Sigmoid colon (tissue), 7 donors: Measurements from ENCODE around the gene MDM4. TPM values are rescaled to one million over a fixed set of nuclear protein-coding genes. Genes with fewer than 3 reads are reported as not detected.

ENCODE experiments used
- DNase-seq: peaks from one replicate; pipeline ENCODE4 v3.0.0-alpha.2; 2019
- H3K27ac ChIP-seq, 4 donors: fragments of 200-600 bp; sonication (generic); one replicate each; pipeline ENCODE4 v1.5.1; 2016 to 2019; ENCODE audit warnings: mild to moderate bottlenecking in 1 of 4
- H3K27me3 ChIP-seq, 3 donors: fragments of 200-600 bp; sonication (generic); one replicate each; pipeline ENCODE4 v1.5.1; 2019; ENCODE audit warnings: mild to moderate bottlenecking in 1 of 3
- H3K36me3 ChIP-seq, 4 donors: fragments of 200-600 bp; sonication (generic); one replicate each; pipeline ENCODE4 v1.5.1; 2016 to 2019
- H3K4me1 ChIP-seq, 4 donors: fragments of 200-600 bp; sonication (generic); one replicate each; pipeline ENCODE4 v1.5.1; 2017 to 2019
- H3K4me3 ChIP-seq, 4 donors: fragments of 200-600 bp; sonication (generic); one replicate each; pipeline ENCODE4 v1.5.1; 2017 to 2019; ENCODE audit warnings: mild to moderate bottlenecking in 2 of 4, moderate library complexity in 1 of 4
- H3K9me3 ChIP-seq, 4 donors: fragments of 200-600 bp in 3 of 4; sonication (generic) in 3 of 4; one replicate each; pipeline versions ENCODE4 v1.5.1 to v1.6.1; 2013 to 2019
- CTCF ChIP-seq, 4 experiments: fragments of 450-650 bp in 3 of 4; fragments of 200-600 bp in 1 of 4; IDR thresholded peaks; one replicate each; pipeline ENCODE4 v1.5.1; 2016 to 2019; ENCODE audit warnings: antibody characterized with exemption in 4 of 4, mild to moderate bottlenecking in 3 of 4, moderate library complexity in 2 of 4
- EP300 ChIP-seq, 4 donors: sonication (generic); formaldehyde crosslinking; IDR thresholded peaks; one replicate each; pipeline ENCODE4 v1.6.1; 2017; ENCODE audit warnings: antibody characterized with exemption in 4 of 4
- POLR2A ChIP-seq, 2 donors: fragments of 450-650 bp; IDR thresholded peaks; one replicate each; pipeline ENCODE4 v1.6.1; 2016; ENCODE audit warnings: antibody characterized with exemption in 2 of 2, mild to moderate bottlenecking in 2 of 2, moderate library complexity in 2 of 2
- POLR2AphosphoS5 ChIP-seq, 4 donors: sonication (generic); formaldehyde crosslinking; IDR thresholded peaks; one replicate each; pipeline ENCODE4 v1.6.1; 2017; ENCODE audit warnings: antibody characterized with exemption in 4 of 4
- WGBS, 2 donors: extraction: QIAGEN DNeasy Blood & Tissue Kit; methylation state at CpG; one replicate each; pipeline ENCODE4 v1.1.7; 2013; 5-methylcytosine and 5-hydroxymethylcytosine counted together
- intact Hi-C: fragments of 100-400 bp; cut with DNase I; formaldehyde crosslinking; loops from one replicate; pipeline ENCODE4 v1.15.1; 2023
- polyA plus RNA-seq, 3 donors: library from polyadenylated mRNA; stranded (reverse); fragments of 200-250 nt; gene quantifications; one replicate each; pipeline ENCODE4 v1.2.3, GENCODE V29; 2013
- small RNA-seq, 3 donors: library from RNA; depleted of rRNA; stranded (forward); fragments of <200 nt; gene quantifications; one replicate each; pipeline ENCODE3, GENCODE V24; 2016
- total RNA-seq, 4 donors: library from RNA; depleted of rRNA; stranded (reverse); fragments of >200 nt; gene quantifications; one replicate each; pipeline ENCODE4 v1.1.0, GENCODE V29; 2016
- donor health status: healthy with polysubstance abuse.
- donor health status: Bipolar disorder and iron deficiency.
- donor health status: healthy.

MDM4 gene
- total and polyA plus RNA-seq, 7 donors: 1.2 to 82.0 (median 48.2) TPM

- no peak overlapping the region for H3K4me3 ChIP-seq
- H3K4me1 ChIP-seq: no peaks in the 10 kb centered on the region
- intact Hi-C loops: no loop called here
- no peaks in the 10 kb centered on the region for H3K27me3 ChIP-seq
- H3K36me3 ChIP-seq: no peaks in the 10 kb centered on the region
- no peaks in the 10 kb centered on the region for H3K9me3 ChIP-seq
- H3K27ac ChIP-seq: no peak overlapping the region
- DNase-seq: no peak
- TF ChIP-seq CTCF (IDR thresholded peaks at IDR 0.05): no peak
- no peak for TF ChIP-seq POLR2A (IDR thresholded peaks at IDR 0.05)
- TF ChIP-seq EP300 (IDR thresholded peaks at IDR 0.05): no peak
- no peak for TF ChIP-seq POLR2AphosphoS5 (IDR thresholded peaks at IDR 0.05)
- WGBS, 2 donors: 90% methylated on average over 5 of the region's 5 CpGs
Observed at GRCh38 chr1:204600203-204600602, 84.0 kb downstream of the MDM4 start.

- H3K9me3 ChIP-seq: no peaks in the 10 kb centered on the region
- intact Hi-C loops: no loop called here
- 93 to 95% methylated on average over 4 of the region's 4 CpGs for WGBS, 2 donors
- TF ChIP-seq POLR2AphosphoS5 (IDR thresholded peaks at IDR 0.05) (no peak), POLR2A (IDR thresholded peaks at IDR 0.05) (no peak), EP300 (IDR thresholded peaks at IDR 0.05) (no peak), CTCF (IDR thresholded peaks at IDR 0.05) (no peak)
- H3K27ac ChIP-seq: no peak overlapping the region
- no peaks in the 10 kb centered on the region for H3K27me3 ChIP-seq
- H3K4me1 ChIP-seq: no peaks in the 10 kb centered on the region
- no peak for DNase-seq
- no peaks in the 10 kb centered on the region for H3K36me3 ChIP-seq
- H3K4me3 ChIP-seq: no peak overlapping the region
Observed at GRCh38 chr1:204600968-204601367, 84.8 kb downstream of the MDM4 start.

- Histone ChIP-seq H3K4me1 (no peaks in the 10 kb centered on the region), H3K9me3 (no peaks in the 10 kb centered on the region), H3K4me3 (no peak overlapping the region), H3K36me3 (no peaks in the 10 kb centered on the region), H3K27ac (no peak overlapping the region), H3K27me3 (no peaks in the 10 kb centered on the region)
- DNase-seq: no peak
- WGBS, 2 donors: 63 to 71% methylated on average over 6 of the region's 6 CpGs
- intact Hi-C loops: no loop called here
- no peak for TF ChIP-seq POLR2AphosphoS5 (IDR thresholded peaks at IDR 0.05)
Observed at GRCh38 chr1:204602111-204602579, 85.9 kb downstream of the MDM4 start.

GRCh38 chr1:204602871-204603542 lies 86.8 kb downstream of the MDM4 start:
- Histone ChIP-seq H3K27me3 (no peaks in the 10 kb centered on the region), H3K9me3 (no peaks in the 10 kb centered on the region), H3K27ac (no peak overlapping the region), H3K36me3 (no peaks in the 10 kb centered on the region), H3K4me3 (no peak overlapping the region), H3K4me1 (no peaks in the 10 kb centered on the region)
- WGBS, 2 donors: 78 to 86% methylated on average over 6 of the region's 6 CpGs
- intact Hi-C loops: no loop called here
- TF ChIP-seq POLR2A (IDR thresholded peaks at IDR 0.05): no peak
- TF ChIP-seq POLR2AphosphoS5 (IDR thresholded peaks at IDR 0.05): no peak
- no peak for TF ChIP-seq CTCF (IDR thresholded peaks at IDR 0.05)
- TF ChIP-seq EP300 (IDR thresholded peaks at IDR 0.05): no peak
- no peak for DNase-seq

GRCh38 chr1:204605791-204606190 lies 89.6 kb downstream of the MDM4 start:
- 76 to 87% methylated on average over 7 of the region's 7 CpGs for WGBS, 2 donors
- no peak overlapping the region for H3K27ac ChIP-seq

More at GRCh38 chr1:204605791-204606190, 89.6 kb downstream of the MDM4 start:
- Histone ChIP-seq H3K4me3 (no peak overlapping the region), H3K4me1 (no peaks in the 10 kb centered on the region), H3K9me3 (no peaks in the 10 kb centered on the region), H3K27me3 (no peaks in the 10 kb centered on the region), H3K36me3 (no peaks in the 10 kb centered on the region)
- intact Hi-C loops: no loop called here
- DNase-seq: no peak
- TF ChIP-seq EP300 (IDR thresholded peaks at IDR 0.05): no peak
- no peak for TF ChIP-seq CTCF (IDR thresholded peaks at IDR 0.05)
- TF ChIP-seq POLR2A (IDR thresholded peaks at IDR 0.05): no peak
- TF ChIP-seq POLR2AphosphoS5 (IDR thresholded peaks at IDR 0.05): no peak

Small RNA genes lying within 50 kb of the gene (small RNA-seq; reads per million reads assigned to genes)
- 47.7 to 89.5 (median 65.9) reads per million in 3 donors for gene RNA5SP74

Other genes with a start within 250 kb of the MDM4 start
- gene PLEKHA6, start 156.5 kb upstream of the MDM4 start, total RNA-seq: 10 to 100 TPM in 1 of 4 donors, 1 to 10 TPM in 3; 5.6 to 15.0 (median 8.5) TPM
- 10 to 100 TPM; 22.2 to 58.7 (median 40.5) TPM for gene PLEKHA6, start 156.5 kb upstream of the MDM4 start, polyA plus RNA-seq
- 10 to 100 TPM; 40.0 to 44.7 (median 42.9) TPM for gene PPP1R15B, start 104.6 kb upstream of the MDM4 start, total RNA-seq
- 10 to 100 TPM in 1 of 3 donors, 1 to 10 TPM in 2; 9.0 to 31.3 (median 9.5) TPM for gene PPP1R15B, start 104.6 kb upstream of the MDM4 start, polyA plus RNA-seq
- gene PIK3C2B, start 21.6 kb upstream of the MDM4 start, total RNA-seq: 10 to 100 TPM in 3 of 4 donors, 1 to 10 TPM in 1; 9.2 to 29.9 (median 16.0) TPM
- 10 to 100 TPM; 11.4 to 47.6 (median 17.1) TPM for gene PIK3C2B, start 21.6 kb upstream of the MDM4 start, polyA plus RNA-seq
- 10 to 100 TPM in 1 of 4 donors, 1 to 10 TPM in 3; 4.9 to 14.7 (median 6.7) TPM for gene LRRN2, start 169.3 kb downstream of the MDM4 start, total RNA-seq
- 1 to 10 TPM; 2.5 to 3.6 (median 3.5) TPM for gene LRRN2, start 169.3 kb downstream of the MDM4 start, polyA plus RNA-seq